22Rv1 (cell line): ENCODE data around the gene TOP1.

Experiments used
- CTCF ChIP-seq: fragments of 450-650 bp; IDR thresholded peaks from 2 replicates; pipeline ENCODE4 v1.5.1; 2017; ENCODE audit warnings: mild to moderate bottlenecking
- ZFX ChIP-seq: fragments of 450-650 bp; IDR thresholded peaks from 2 replicates; pipeline ENCODE4 v1.6.1; 2017; ENCODE audit warnings: antibody characterized with exemption, borderline replicate concordance

- no peak for TF ChIP-seq CTCF
- TF ChIP-seq ZFX, result no peak
Observed at GRCh38 chr20:41087777-41088176, 59.2 kb downstream of the TOP1 start.
